GM04504 (cell line): Measurements from ENCODE around the gene TRIM7.
A peak's percentile ranks its signal among the peaks of the same experiment; 100 is the strongest.
"Not testable (repeated sequence)": the region's sequence is repeated elsewhere in the genome, so short reads cannot be mapped to it uniquely, and the experiment has no call there.

ENCODE experiments used
- DNase-seq: peaks from one replicate; pipeline ENCODE4 v3.0.0-alpha.2; 2012; ENCODE audit warnings: low read depth

Gene TRIM7

GRCh38 chr5:181212934-181213333, 7.9 kb upstream of the TRIM7 start:
- DNase-seq, result no peak

- DNase-seq, result no peak
Measured at GRCh38 chr5:181212080-181212479, 7.1 kb upstream of the TRIM7 start.

GRCh38 chr5:181211208-181211607, 6.2 kb upstream of the TRIM7 start:
- no peak for DNase-seq

- not testable (repeated sequence) for DNase-seq
Measured at GRCh38 chr5:181210698-181211097, 5.7 kb upstream of the TRIM7 start.

- not testable (repeated sequence) for DNase-seq
Measured at GRCh38 chr5:181210148-181210547, 5.2 kb upstream of the TRIM7 start.

GRCh38 chr5:181209006-181209405, 4.0 kb upstream of the TRIM7 start:
- not testable (repeated sequence) for DNase-seq

GRCh38 chr5:181207960-181208253, 2.9 kb upstream of the TRIM7 start:
- no peak for DNase-seq

GRCh38 chr5:181207214-181207959, 2.4 kb upstream of the TRIM7 start:
- DNase-seq, result peak; percentile 78

GRCh38 chr5:181205761-181206649, 1.0 kb upstream of the TRIM7 start:
- DNase-seq, result no peak

GRCh38 chr5:181204113-181204825, 727 bp downstream of the TRIM7 start:
- DNase-seq, result no peak

- DNase-seq, result no peak
Measured at GRCh38 chr5:181203777-181204112, 1.3 kb downstream of the TRIM7 start.

GRCh38 chr5:181203093-181203711, 1.8 kb downstream of the TRIM7 start:
- no peak for DNase-seq

- DNase-seq, result no peak
Measured at GRCh38 chr5:181200816-181201215, 4.2 kb downstream of the TRIM7 start.

GRCh38 chr5:181199881-181200638, 4.9 kb downstream of the TRIM7 start:
- DNase-seq, result no peak

- DNase-seq, result no peak
Measured at GRCh38 chr5:181198905-181199519, 6.0 kb downstream of the TRIM7 start.

- no peak for DNase-seq
Measured at GRCh38 chr5:181198106-181198685, 6.8 kb downstream of the TRIM7 start.

- DNase-seq, result no peak
Measured at GRCh38 chr5:181197326-181197951, 7.6 kb downstream of the TRIM7 start.

GRCh38 chr5:181195249-181195761, 9.7 kb downstream of the TRIM7 start:
- no peak for DNase-seq

GRCh38 chr5:181194489-181195248, 10.3 kb downstream of the TRIM7 start:
- DNase-seq, result no peak
